Left cardiac atrium (tissue), 4 donors: ENCODE measurements around the gene GARIN5A. TPM values are rescaled to one million over a fixed set of nuclear protein-coding genes. Genes with fewer than 3 reads are reported as not detected.
"Not testable (repeated sequence)": the region's sequence is repeated elsewhere in the genome, so short reads cannot be mapped to it uniquely, and the experiment has no call there.

ENCODE experiments used
- ATAC-seq, 2 donors: fragments of 200-7000 bp; cut with Tn5 transposase; one replicate each; pipeline ENCODE4 v1.9.1; 2020; ENCODE audit warnings: mild to moderate bottlenecking in 2 of 2, moderate library complexity in 2 of 2
- DNase-seq: peaks from one replicate; pipeline ENCODE4 v3.0.0-alpha.2; 2020
- intact Hi-C, 2 donors: fragments of 100-400 bp; cut with DNase I; formaldehyde crosslinking; loops; one replicate each; pipeline versions ENCODE4 v1.14.1 to v1.15.1; 2022 to 2023
- total RNA-seq, 2 donors: library from RNA; stranded (reverse); fragmentation: NEBNext Ultra II Directional; extraction: Animal tissue kit (Norgen Biotek cat#: 25700); gene quantifications; one replicate each; pipeline ENCODE4 v1.2.1, GENCODE V29; 2021
- donor health status: DM: no; HTN: yes; CAD: no.
- donor health status: DM: no; HTN: yes; CAD: no; lungs with severe emphysema.
- donor health status: DM: yes; HTN: yes; CAD: no.
- donor health status: Dilated cardiomyopathy.

Gene GARIN5A
- total RNA-seq, 2 donors from 2014 or later = 1.4 to 1.5 TPM

DNA sequence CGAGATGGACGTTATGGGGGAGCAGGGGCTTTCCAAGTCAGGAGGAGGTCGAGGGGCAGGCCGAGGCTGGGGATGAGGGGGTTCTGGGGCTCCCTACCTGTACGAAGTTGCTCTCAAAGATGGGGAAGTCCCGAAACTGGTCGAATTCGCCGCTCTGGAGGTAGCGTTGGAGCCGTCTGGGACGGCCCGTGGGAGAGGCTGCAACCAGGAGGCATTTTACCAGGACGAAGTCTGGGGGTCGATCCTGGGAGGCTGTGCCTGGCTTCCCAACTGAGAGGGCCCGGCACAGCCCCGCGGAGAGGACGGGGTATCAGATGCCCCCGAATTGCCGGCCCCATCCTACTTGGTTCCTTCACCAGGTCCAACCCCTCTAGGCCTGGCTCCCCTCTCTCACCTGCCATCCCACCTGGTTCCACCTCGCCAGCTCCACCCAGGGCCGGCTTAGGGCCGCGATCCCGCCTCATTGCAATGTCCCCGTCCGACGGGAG lies 868 bp downstream of the GARIN5A start:
- intact Hi-C loops = no loop called here
- ATAC-seq (no peak), DNase-seq (no peak)

DNA sequence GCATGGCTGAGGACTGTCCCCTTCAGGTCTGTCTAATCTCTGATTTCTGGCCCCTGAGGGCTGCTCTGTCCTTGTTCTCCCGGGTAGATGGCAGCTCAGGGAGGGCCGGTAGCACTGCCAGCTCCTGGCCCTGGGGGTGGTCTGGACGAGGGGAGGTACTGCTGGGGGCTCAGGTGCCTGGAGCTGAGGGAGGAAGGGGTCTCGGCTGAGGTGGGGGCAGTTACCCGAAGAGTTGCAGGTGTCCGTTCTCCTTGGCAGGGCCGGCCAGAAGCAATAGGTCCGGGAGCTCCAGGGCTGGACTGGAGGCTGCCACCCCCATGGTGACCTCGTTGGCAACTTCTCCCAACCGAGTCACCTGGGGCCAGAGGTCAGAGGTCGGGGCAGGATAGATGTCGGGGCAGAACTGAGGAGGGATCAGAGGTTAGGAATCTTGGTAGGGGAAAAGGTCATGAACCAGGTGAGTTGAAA lies 1.5 kb downstream of the GARIN5A start:
- intact Hi-C loops = no loop called here
- DNase-seq = no peak
- no peak for ATAC-seq

DNA sequence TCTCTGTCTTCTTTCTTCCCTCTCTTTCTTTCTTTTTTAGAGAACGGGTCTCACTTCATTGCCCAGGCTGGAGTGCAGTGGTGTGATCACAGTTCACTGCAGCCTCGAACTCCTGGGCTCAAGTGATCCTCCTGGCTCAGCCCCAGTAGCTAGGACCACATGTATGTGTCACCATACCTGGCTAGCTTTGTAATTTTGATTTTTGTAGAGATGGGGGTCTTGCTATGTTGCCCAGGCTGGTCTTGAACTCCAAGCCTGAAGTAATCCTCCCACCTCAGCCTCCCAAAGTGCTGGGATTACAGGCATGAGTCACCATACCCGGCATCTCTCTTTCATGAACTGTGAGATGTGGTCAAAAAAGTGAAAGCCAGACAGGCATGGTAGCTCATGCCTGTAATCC lies 3.3 kb downstream of the GARIN5A start:
- DNase-seq, intact Hi-C loops: not testable (repeated sequence)

DNA sequence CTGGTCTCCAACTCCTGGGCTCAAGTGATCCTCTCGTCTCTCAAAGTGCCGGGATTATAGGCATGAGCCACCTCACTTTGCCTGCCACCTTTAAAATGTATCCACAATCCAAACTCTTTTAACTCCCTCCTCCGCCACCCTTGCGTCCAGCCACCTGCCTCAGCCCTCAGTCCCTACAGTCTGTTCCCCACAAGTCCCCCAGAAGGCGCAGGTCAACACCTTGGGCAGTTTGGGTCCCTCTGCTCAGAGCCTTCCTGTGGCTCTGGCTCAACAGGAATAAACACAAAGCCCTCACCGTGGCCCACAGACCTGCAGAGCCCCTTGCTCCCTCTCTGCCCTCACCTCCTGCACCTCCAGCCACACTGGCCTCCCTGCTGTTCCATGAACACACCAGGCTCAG lies 7.8 kb downstream of the GARIN5A start:
- DNase-seq (no peak), ATAC-seq (no peak)
- intact Hi-C loops = no loop called here

More for the DNA sequence above, 3.3 kb downstream of the GARIN5A start:
- ATAC-seq = not testable (repeated sequence)

DNA sequence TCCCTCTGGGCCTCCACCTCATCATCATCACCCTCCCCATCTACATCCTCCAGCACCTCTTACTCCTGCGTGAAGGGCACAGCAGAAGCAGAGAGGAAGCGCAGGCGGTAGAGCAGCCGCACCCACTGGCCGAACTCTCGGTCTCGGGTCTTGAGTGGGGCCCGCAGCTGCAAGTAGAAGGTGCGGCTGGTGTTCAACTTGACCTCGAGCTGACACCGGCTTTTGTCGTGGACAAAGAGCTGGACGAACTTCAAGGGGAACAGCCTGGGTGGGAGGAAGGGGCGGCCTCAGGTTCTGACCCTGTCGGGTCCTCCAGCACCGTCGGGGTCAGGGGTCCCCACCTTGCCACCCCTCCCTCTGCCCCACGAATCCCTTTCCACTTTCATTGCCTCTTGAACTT lies 9.1 kb downstream of the GARIN5A start:
- intact Hi-C loops = no loop called here
- no peak for ATAC-seq
- DNase-seq = no peak

DNA sequence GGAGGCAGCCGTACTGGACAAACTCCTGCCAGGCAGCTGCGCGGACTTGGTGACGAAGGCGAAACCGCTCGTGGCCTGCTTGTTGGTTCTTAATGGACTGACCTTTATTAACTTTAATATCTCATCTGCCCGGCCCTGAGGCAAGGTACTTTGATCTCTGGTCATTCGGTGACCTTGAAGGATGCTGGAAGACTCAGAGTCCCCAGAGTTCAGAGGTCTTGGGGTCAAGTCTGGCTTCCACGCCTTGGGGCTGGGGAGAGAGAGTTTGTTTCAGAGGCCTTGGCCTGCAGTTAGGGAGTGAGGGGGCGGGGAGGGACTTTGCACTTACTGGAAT lies 10.0 kb downstream of the GARIN5A start:
- DNase-seq (no peak), ATAC-seq (no peak)
- intact Hi-C loops = no loop called here

DNA sequence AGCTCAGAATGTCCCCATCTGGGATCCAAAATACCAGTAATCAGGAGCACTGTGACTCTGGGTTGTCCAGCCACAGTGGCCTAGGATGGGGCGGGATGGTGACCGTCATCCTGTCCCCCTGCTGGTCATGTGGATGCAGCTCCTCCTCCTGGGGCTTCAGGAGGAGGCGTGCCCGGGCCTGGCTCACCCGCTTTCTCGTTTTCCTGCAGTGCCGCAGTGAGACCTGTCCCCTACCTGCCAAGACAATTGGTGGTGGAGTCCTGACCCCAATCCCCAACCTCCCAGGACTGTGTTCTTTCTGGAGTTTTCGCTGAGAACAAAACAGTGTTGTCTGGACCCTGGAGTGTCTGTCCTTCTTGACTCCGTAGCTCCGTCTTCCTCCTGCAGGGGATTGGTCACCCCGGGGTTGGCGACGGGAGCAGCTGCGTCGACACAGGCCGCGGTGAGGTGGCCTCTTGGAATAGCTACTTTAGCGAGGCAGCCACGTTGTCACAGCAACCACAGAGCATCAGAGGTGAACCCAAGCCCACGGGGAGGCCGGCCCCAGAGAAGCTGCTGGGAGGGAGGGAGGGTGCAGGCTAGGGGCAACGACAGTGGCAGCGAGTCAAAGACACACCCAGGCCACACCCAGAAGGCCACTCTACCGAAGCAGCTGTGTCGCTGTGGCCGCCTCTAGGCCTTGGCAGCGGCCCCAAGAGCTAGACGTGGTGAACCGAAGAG lies 10.5 kb downstream of the GARIN5A start:
- intact Hi-C loops = no loop called here
- DNase-seq (no peak), ATAC-seq (peak in 1 of 2 donors; percentile 38)

DNA sequence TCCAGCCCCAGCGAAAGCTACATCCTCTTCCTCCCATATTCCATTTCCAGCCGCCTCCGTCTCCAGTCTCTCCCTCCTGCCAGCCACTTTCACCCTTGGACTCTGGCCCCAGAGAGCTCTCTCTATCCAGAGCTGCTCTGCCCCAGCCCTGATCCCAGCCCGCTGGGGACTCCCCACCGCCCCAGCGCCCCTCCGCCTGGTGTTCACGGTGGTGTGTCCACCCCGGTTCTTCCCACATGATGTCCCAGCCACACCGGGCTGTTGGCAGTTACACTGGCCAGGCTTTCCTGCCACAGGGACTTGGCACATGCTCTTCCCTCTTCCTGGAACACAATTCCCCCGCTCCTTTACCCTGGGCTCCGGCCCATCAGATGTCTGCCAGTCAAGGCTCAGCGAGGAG lies 11.6 kb downstream of the GARIN5A start:
- ATAC-seq (no peak), DNase-seq (no peak)
- intact Hi-C loops = loop anchor here in 1 of 2 donors (5.0 kb wide), 1 partner anchor 98 kb away; the partner anchor contains the start of gene NAPSA

DNA sequence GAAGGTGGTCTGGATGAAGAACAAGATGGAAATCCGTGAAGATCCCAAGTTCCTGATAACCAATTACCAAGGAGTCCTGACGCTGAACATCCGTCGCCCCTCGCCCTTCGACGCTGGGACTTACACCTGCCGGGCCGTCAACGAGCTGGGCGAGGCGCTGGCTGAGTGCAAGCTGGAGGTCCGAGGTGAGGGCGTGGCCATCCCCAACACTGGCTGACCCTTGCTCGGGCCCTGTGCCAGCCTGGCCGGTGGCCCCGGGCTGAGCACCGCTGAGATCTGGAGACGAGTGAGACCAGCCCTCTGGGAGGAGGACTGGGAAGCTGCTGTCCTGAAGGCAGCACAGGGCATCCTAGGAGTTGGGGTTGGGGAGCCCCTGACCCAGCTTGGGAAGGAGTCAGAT lies 12.3 kb downstream of the GARIN5A start:
- ATAC-seq (no peak), DNase-seq (no peak)
- intact Hi-C loops = loop anchor here in 1 of 2 donors (5.0 kb wide), 1 partner anchor 97 kb away; the partner anchor contains the start of gene NAPSA

DNA sequence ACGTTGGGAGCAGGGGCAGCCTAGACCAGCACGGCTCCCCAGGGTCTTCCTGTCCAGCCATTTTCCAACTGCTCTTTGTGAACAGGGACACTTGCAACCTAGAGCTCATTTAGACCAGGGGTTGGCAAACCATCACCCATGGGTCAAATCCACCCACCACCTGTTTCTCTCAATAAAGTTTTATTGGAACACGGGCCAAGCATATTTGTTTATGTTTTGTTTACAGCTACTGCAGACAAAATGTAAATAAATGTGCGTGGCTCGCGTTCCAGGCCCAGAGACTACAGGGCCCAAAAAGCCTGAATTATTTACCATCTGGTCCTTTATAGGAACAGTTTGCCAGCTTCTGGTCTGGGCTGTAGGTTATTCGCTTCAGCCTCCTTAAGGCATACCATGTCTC lies 13.7 kb downstream of the GARIN5A start:
- ATAC-seq = no peak
- intact Hi-C loops = loop anchor here in 1 of 2 donors (5.0 kb wide), 1 partner anchor 96 kb away; the partner anchor contains the start of gene NAPSA
- DNase-seq = no peak

DNA sequence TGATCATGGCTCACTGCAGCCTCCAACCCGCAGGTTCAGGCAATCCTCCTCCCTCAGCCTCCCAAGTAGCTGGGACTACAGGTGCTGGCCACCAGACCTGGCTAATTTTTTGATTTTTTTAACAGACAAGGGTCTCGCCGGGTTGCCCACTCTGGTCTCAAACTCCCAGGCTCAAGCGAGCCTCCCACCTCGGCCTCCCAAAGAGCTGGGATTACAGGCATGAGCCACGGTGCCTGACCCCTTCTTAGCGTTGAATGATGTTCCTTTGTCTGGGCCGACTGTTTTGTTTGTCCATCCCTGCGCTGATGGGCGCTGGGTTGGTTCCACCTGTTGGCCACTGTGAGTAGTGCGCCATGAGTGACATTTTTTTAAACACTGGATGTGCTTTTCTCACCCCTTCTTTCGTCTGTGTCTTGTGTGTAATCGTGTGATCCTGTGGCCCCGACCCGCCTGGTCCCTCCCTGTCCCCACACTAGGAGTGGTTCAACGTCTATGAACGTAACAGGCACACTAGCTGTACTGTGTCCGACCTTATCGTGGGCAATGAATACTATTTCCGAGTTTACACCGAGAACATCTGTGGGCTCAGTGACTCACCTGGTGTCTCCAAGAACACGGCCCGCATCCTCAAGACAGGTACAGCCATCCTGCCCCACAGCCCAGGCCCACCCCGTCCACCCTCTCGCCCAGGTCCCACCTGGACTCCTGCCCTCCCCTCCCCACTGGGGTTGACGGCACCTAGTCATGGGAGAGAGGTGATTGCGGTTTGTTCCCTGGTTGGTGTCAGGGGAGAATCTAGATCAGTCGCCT lies 15.4 kb downstream of the GARIN5A start:
- intact Hi-C loops = loop anchor here (2.0 to 5.0 kb wide), 3 partner anchors 92 to 104 kb away; partner anchors contain the start of gene NAPSA (in 1 of the 2)
- ATAC-seq (peak; percentile 78 to 79), DNase-seq (peak; percentile 57)

DNA sequence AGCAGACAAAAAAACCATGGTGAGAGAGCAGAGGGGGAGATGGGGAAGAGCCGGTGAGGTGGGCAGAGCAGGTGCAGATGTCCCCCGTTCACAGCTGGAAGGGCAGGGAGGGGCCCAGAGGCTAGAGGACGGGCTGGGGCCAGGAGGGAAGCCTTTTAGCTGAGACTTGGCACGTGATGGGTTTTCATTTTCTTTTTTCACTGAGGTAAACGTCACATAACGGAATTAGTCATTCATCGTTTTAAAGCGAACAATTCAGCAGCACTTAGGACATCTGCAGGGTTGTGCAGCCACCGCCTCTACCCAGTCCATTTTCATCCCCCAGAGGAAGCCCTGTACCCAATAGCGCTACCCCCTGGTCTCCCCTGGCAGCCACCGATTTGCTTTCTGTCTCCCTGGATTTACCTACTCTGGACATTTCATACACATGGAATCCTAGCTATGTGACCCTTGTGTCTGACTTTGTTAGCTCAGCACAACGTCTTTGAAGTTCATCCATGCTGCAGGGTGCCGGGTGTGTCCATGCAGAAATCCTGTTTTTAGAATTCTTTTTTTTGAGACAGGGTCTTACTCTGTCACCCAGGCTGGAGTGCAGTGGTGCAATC lies 16.4 kb downstream of the GARIN5A start:
- no peak for DNase-seq
- intact Hi-C loops = loop anchor here (2.0 to 5.0 kb wide), 3 partner anchors 91 to 103 kb away; partner anchors contain the start of gene NAPSA (in 1 of the 2)

DNA sequence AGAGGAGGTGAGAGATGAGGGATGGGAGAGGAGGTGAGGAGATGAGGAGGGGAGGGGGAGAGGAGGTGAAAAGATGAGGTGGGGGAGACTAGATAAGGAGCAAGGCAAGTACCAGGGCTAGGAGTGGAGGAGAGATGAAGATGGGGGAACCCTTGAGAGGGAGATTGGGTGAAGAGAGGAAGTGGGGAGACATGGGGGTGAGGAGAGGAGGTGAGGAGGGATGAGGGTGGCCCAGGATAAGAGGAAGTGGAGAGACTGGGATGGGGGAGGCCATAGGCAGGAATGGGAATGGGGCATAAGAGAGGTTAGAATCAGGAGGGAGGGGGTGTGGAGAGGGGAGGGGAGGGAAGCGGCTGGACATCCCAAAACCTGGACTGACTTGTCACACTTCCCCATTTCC lies 17.0 kb downstream of the GARIN5A start:
- intact Hi-C loops = loop anchor here (2.0 to 5.0 kb wide), 3 partner anchors 91 to 103 kb away; partner anchors contain the start of gene NAPSA (in 1 of the 2)
- DNase-seq (no peak), ATAC-seq (no peak)

More for the DNA sequence above, 16.4 kb downstream of the GARIN5A start:
- no peak for ATAC-seq

DNA sequence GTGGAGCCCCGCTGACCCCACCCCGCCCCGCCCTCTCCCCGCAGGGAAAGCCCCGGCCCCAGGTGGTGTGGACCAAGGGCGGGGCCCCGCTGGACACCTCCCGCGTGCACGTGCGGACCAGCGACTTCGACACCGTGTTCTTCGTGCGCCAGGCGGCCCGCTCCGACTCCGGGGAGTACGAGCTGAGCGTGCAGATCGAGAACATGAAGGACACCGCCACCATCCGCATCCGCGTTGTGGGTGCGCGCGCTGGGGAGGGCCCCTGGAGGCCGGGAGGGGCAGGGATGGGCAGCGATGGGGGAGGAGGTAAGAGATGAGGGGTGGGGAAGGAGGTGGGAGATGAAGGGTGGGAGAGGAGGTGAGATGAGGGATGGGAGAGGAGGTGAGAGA lies 17.6 kb downstream of the GARIN5A start:
- DNase-seq = no peak
- no peak for ATAC-seq
- intact Hi-C loops = no loop called here

DNA sequence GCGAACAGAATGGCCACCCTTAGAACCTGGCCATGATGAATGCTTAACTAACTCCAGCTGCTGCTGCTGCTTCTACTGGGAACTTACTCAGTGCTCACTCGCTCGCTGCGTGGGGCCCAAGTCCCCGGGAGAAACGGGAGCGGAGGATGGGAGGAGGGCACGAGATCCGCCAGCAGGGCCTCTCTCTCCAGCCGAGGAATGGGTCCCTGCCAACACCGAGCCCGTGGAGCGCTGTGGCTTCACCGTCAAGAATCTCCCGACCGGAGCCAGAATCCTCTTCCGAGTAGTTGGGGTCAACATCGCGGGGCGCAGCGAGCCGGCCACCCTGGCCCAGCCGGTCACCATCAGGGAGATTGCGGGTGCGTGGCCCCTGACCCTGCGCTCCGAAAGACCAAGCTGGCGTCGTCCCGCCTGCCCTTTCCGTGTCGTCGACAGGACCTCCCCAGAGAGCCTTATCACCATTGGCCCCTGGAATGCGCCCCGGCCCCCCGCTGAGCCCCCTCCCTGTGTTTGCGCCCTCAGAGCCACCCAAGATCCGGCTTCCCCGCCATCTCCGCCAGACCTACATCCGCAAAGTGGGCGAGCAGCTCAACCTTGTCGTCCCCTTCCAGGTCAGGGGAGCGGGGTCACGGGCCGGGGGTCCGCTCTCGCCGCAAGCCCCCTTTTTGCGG lies 18.1 kb downstream of the GARIN5A start:
- intact Hi-C loops = no loop called here
- DNase-seq (no peak), ATAC-seq (no peak)

DNA sequence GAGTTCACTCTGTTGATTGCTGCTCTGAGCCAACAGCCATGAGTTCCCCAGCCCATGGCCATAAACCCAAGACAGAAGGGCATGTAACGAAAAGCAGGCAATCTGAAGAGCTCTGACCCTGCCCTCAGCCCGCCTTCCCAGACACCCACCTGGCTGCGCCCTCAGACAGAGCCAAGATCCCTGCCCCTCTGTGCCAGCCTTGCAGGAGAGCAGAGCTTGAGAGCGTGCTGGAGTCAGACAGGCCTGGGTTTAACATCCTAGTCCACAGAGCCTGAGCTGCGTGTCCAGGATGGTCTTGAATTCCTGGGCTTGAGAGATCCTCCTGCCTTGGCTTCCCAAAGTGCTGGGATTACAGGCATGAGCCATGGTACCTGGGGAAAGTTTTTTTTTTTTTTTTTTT lies 19.3 kb downstream of the GARIN5A start:
- DNase-seq (no peak), ATAC-seq (no peak)
- intact Hi-C loops = no loop called here

DNA sequence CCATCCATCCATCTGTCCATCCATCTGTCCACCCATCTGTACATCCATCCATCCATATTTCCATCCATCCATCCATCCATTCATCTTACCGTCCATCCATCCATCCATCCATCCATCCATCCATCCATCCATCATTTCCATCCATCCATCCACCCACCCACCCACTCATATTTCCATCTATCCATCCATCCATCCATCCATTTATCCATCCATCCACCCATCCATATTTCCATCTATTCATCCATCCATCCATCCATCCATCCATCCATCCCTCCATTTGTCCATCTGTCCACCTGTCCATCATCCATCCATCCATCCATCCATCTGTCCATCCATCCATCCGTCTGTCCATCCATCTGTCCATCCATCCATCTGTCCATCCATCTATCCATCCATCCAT lies 20.7 kb downstream of the GARIN5A start:
- DNase-seq = no peak
- ATAC-seq = no peak
- intact Hi-C loops = no loop called here

DNA sequence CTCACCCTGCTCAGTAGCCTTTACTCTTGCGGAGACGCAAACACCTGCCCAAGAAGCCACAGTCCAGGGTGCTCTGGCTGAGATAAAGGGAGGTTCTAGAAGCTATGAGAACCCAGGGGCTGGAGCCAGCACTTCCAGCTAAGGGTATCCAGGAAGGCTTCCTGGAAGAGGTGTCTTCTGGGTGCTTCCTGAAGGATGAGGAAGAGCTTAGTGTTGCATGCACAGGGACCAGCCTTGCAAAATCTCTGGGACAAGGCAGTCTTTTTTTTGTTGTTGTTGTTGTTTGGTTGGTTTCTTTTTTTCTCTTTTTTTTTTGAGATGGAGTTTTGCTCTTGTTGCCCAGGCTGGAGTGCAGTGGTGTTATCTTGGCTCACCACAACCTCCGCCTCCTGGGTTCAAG lies 23.4 kb downstream of the GARIN5A start:
- intact Hi-C loops = no loop called here
- ATAC-seq = no peak
- DNase-seq = no peak

DNA sequence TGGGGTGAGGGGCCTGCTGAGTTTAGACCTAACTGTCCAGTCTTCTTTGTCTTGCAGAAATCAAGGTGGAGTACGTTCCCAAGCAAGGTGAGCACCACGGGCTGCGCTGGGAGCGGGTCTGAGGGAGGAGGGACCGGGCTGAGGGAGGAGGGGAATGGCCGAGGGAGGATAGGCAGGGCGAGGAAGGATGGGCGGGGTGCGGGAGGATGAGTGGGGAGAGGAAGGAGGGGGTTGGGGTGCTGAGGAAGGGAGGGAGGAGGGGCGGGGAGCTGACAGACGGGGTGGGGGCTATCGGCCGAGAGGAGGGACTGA lies 25.5 kb downstream of the GARIN5A start:
- ATAC-seq = no peak
- no peak for DNase-seq
- intact Hi-C loops = no loop called here
